BLaER1 treated with 17β-estradiol and CSF1 and Interleukin-3, amounts not matched to agents 10 nM and 100 nM (cell line): ENCODE results near the gene PSMG3.
A peak's percentile ranks its signal among the peaks of the same experiment; 100 is the strongest.

Experiments
- H3K27ac ChIP-seq, 11 experiments: shearing (Covaris generic); formaldehyde crosslinking; 2 replicates each; pipeline ENCODE4 v1.8.1; 2022
- H3K27me3 ChIP-seq, 11 experiments: shearing (Covaris generic); formaldehyde crosslinking; 2 replicates each; pipeline ENCODE4 v1.8.1; 2022
- H3K36me3 ChIP-seq, 11 experiments: shearing (Covaris generic); formaldehyde crosslinking; 2 replicates each; pipeline ENCODE4 v1.8.1; 2022
- H3K4me1 ChIP-seq, 10 experiments: shearing (Covaris generic); formaldehyde crosslinking; 2 replicates each; pipeline ENCODE4 v1.8.1; 2022
- H3K4me2 ChIP-seq, 11 experiments: shearing (Covaris generic); formaldehyde crosslinking; 2 replicates each; pipeline ENCODE4 v1.8.1; 2022
- H3K4me3 ChIP-seq, 10 experiments: shearing (Covaris generic); formaldehyde crosslinking; 2 replicates each; pipeline ENCODE4 v1.8.1; 2022
- H3K9ac ChIP-seq, 11 experiments: shearing (Covaris generic); formaldehyde crosslinking; 2 replicates each; pipeline ENCODE4 v1.8.1; 2022
- H3K9me3 ChIP-seq, 11 experiments: shearing (Covaris generic); formaldehyde crosslinking; replicated peaks in 1 of 11; 2 replicates each; pipeline ENCODE4 v1.8.1; 2022
- H4K20me1 ChIP-seq, 11 experiments: shearing (Covaris generic); formaldehyde crosslinking; 2 replicates each; pipeline ENCODE4 v1.8.1; 2022
- Cebpa-rat ChIP-seq, 11 experiments: shearing (Covaris generic); IDR thresholded peaks; 2 replicates each; pipeline ENCODE4 v1.8.1; 2022

PSMG3 gene

GRCh38 chr7:1593091-1593866 lies 23.4 kb upstream of the PSMG3 start:
- peaks cover 23 to 54% (median 44%) of the 10 kb centered on the region in 10 experiments for H3K4me1 ChIP-seq
- H3K36me3 ChIP-seq, result no peaks in the 10 kb centered on the region; a peak in 1 of 22 replicates
- H3K27me3 ChIP-seq, result peaks cover 0 to 49% (median 0%) of the 10 kb centered on the region in 11 experiments; a peak in 10 of 22 replicates
- no peak for TF ChIP-seq Cebpa-rat (IDR thresholded peaks at IDR 0.05)
- no peak overlapping the region for H3K9ac ChIP-seq
- H3K4me2 ChIP-seq, result peak overlapping the region in 10 of 11 experiments; percentile 69 to 96 (median 91); a peak in 20 of 22 replicates
- H4K20me1 ChIP-seq, result peaks cover 0 to 36% (median 5%) of the 10 kb centered on the region in 11 experiments; a peak in 8 of 22 replicates
- peaks cover 6 to 14% (median 11%) of the 10 kb centered on the region in 11 experiments; a peak in 19 of 22 replicates for H3K9me3 ChIP-seq
- no peak overlapping the region for H3K27ac ChIP-seq
- no peak overlapping the region for H3K4me3 ChIP-seq

- Histone ChIP-seq H3K36me3 (no peaks in the 10 kb centered on the region), H3K4me3 (peak overlapping the region in 7 of 10 experiments; percentile 4 to 51 (median 24); a peak in 8 of 20 replicates), H3K9me3 (peaks cover 6 to 14% (median 11%) of the 10 kb centered on the region in 11 experiments; a peak in 19 of 22 replicates), H3K4me1 (peaks cover 23 to 63% (median 52%) of the 10 kb centered on the region in 10 experiments), H3K27me3 (peaks cover 0 to 57% (median 0%) of the 10 kb centered on the region in 11 experiments; a peak in 10 of 22 replicates), H3K27ac (peak overlapping the region in 2 of 11 experiments; percentile 14 to 34; a peak in 4 of 22 replicates), H3K9ac (peak overlapping the region in 3 of 11 experiments; percentile 29 to 42 (median 31); a peak in 2 of 22 replicates), H4K20me1 (peaks cover 0 to 38% (median 5%) of the 10 kb centered on the region in 11 experiments; a peak in 8 of 22 replicates), H3K4me2 (peak overlapping the region; percentile 46 to 96 (median 90))
- TF ChIP-seq Cebpa-rat (IDR thresholded peaks at IDR 0.05), result no peak
These were observed 22.6 kb upstream of the PSMG3 start for GRCh38 chr7:1592299-1592871.

- peak overlapping the region in 7 of 10 experiments; percentile 4 to 51 (median 24); a peak in 10 of 20 replicates for H3K4me3 ChIP-seq
- peaks cover 0 to 42% (median 5%) of the 10 kb centered on the region in 11 experiments; a peak in 8 of 22 replicates for H4K20me1 ChIP-seq
- H3K9me3 ChIP-seq, result peaks cover 6 to 14% (median 11%) of the 10 kb centered on the region in 11 experiments; a peak in 19 of 22 replicates
- TF ChIP-seq Cebpa-rat (IDR thresholded peaks at IDR 0.05), result no peak
- H3K27ac ChIP-seq, result peak overlapping the region in 2 of 11 experiments; percentile 14 to 34; a peak in 5 of 22 replicates
- H3K36me3 ChIP-seq, result no peaks in the 10 kb centered on the region
- peak overlapping the region; percentile 46 to 96 (median 90) for H3K4me2 ChIP-seq
- H3K9ac ChIP-seq, result peak overlapping the region in 3 of 11 experiments; percentile 29 to 42 (median 31); a peak in 3 of 22 replicates
- peaks cover 23 to 68% (median 57%) of the 10 kb centered on the region in 10 experiments for H3K4me1 ChIP-seq
- peaks cover 0 to 62% (median 0%) of the 10 kb centered on the region in 11 experiments; a peak in 10 of 22 replicates for H3K27me3 ChIP-seq
These were observed 22.0 kb upstream of the PSMG3 start for GRCh38 chr7:1591876-1592275.

GRCh38 chr7:1591396-1591795 lies 21.6 kb upstream of the PSMG3 start:
- H3K27ac ChIP-seq, result peak overlapping the region in 2 of 11 experiments; percentile 14 to 34; a peak in 3 of 22 replicates
- no peaks in the 10 kb centered on the region for H3K36me3 ChIP-seq
- peaks cover 0 to 66% (median 0%) of the 10 kb centered on the region in 11 experiments; a peak in 10 of 22 replicates for H3K27me3 ChIP-seq
- peaks cover 6 to 14% (median 11%) of the 10 kb centered on the region in 11 experiments; a peak in 19 of 22 replicates for H3K9me3 ChIP-seq
- H4K20me1 ChIP-seq, result peaks cover 0 to 41% (median 5%) of the 10 kb centered on the region in 11 experiments; a peak in 8 of 22 replicates
- H3K9ac ChIP-seq, result peak overlapping the region in 3 of 11 experiments; percentile 29 to 42 (median 31); a peak in 4 of 22 replicates
- TF ChIP-seq Cebpa-rat (IDR thresholded peaks at IDR 0.05), result no peak
- H3K4me3 ChIP-seq, result peak overlapping the region in 2 of 10 experiments; percentile 30 to 36; a peak in 5 of 20 replicates
- peaks cover 24 to 73% (median 62%) of the 10 kb centered on the region in 10 experiments for H3K4me1 ChIP-seq
- H3K4me2 ChIP-seq, result peak overlapping the region; percentile 46 to 96 (median 90); a peak in 21 of 22 replicates

GRCh38 chr7:1590887-1591286 lies 21.1 kb upstream of the PSMG3 start:
- peak overlapping the region in 2 of 10 experiments; percentile 30 to 36; a peak in 6 of 20 replicates for H3K4me3 ChIP-seq
- no peaks in the 10 kb centered on the region for H3K36me3 ChIP-seq
- no peak for TF ChIP-seq Cebpa-rat (IDR thresholded peaks at IDR 0.05)
- H3K9me3 ChIP-seq, result peaks cover 6 to 14% (median 11%) of the 10 kb centered on the region in 11 experiments; a peak in 19 of 22 replicates
- peaks cover 0 to 43% (median 5%) of the 10 kb centered on the region in 11 experiments; a peak in 8 of 22 replicates for H4K20me1 ChIP-seq
- H3K9ac ChIP-seq, result peak overlapping the region in 4 of 11 experiments; percentile 15 to 42 (median 30); a peak in 2 of 22 replicates
- H3K4me2 ChIP-seq, result peak overlapping the region in 10 of 11 experiments; percentile 46 to 96 (median 91); a peak in 20 of 22 replicates
- no peak overlapping the region; a peak in 2 of 22 replicates for H3K27ac ChIP-seq
- peaks cover 0 to 72% (median 0%) of the 10 kb centered on the region in 11 experiments; a peak in 10 of 22 replicates for H3K27me3 ChIP-seq
- H3K4me1 ChIP-seq, result peaks cover 29 to 78% (median 67%) of the 10 kb centered on the region in 10 experiments

GRCh38 chr7:1590476-1590875 lies 20.6 kb upstream of the PSMG3 start:
- Histone ChIP-seq H3K9me3 (peaks cover 6 to 14% (median 11%) of the 10 kb centered on the region in 11 experiments; a peak in 19 of 22 replicates), H3K27me3 (peaks cover 0 to 76% (median 0%) of the 10 kb centered on the region in 11 experiments; a peak in 10 of 22 replicates), H3K9ac (peak overlapping the region in 2 of 11 experiments; percentile 15 to 29; a peak in 1 of 22 replicates), H3K4me1 (peaks cover 33 to 82% (median 71%) of the 10 kb centered on the region in 10 experiments), H3K4me2 (peak overlapping the region in 9 of 11 experiments; percentile 78 to 96 (median 92); a peak in 18 of 22 replicates), H3K4me3 (no peak overlapping the region; a peak in 1 of 20 replicates), H4K20me1 (peaks cover 0 to 47% (median 5%) of the 10 kb centered on the region in 11 experiments; a peak in 8 of 22 replicates), H3K27ac (no peak overlapping the region), H3K36me3 (no peaks in the 10 kb centered on the region)
- no peak for TF ChIP-seq Cebpa-rat (IDR thresholded peaks at IDR 0.05)

- peaks cover 37 to 96% (median 81%) of the 10 kb centered on the region in 10 experiments for H3K4me1 ChIP-seq
- no peak for TF ChIP-seq Cebpa-rat (IDR thresholded peaks at IDR 0.05)
- H3K4me3 ChIP-seq, result no peak overlapping the region
- peaks cover 6 to 14% (median 11%) of the 10 kb centered on the region in 11 experiments; a peak in 19 of 22 replicates for H3K9me3 ChIP-seq
- peak overlapping the region in 5 of 11 experiments; percentile 28 to 96 (median 93); a peak in 10 of 22 replicates for H3K4me2 ChIP-seq
- H3K27me3 ChIP-seq, result peaks cover 0 to 91% (median 0%) of the 10 kb centered on the region in 11 experiments; a peak in 10 of 22 replicates
- H3K9ac ChIP-seq, result no peak overlapping the region
- no peak overlapping the region for H3K27ac ChIP-seq
- no peaks in the 10 kb centered on the region for H3K36me3 ChIP-seq
- peaks cover 0 to 61% (median 5%) of the 10 kb centered on the region in 11 experiments; a peak in 8 of 22 replicates for H4K20me1 ChIP-seq
These were observed 19.1 kb upstream of the PSMG3 start for GRCh38 chr7:1588978-1589377.

- Histone ChIP-seq H3K4me3 (no peak overlapping the region), H3K27me3 (peaks cover 0 to 80% (median 0%) of the 10 kb centered on the region in 11 experiments; a peak in 10 of 22 replicates), H3K4me2 (peak overlapping the region in 7 of 11 experiments; percentile 85 to 96 (median 92); a peak in 12 of 22 replicates)
These were observed 17.9 kb upstream of the PSMG3 start for GRCh38 chr7:1587738-1588137.

More at GRCh38 chr7:1587738-1588137, 17.9 kb upstream of the PSMG3 start:
- H3K9ac ChIP-seq, result no peak overlapping the region
- H3K4me1 ChIP-seq, result peaks cover 37 to 91% (median 75%) of the 10 kb centered on the region in 10 experiments
- no peak overlapping the region for H3K27ac ChIP-seq
- no peaks in the 10 kb centered on the region for H3K36me3 ChIP-seq
- peaks cover 6 to 14% (median 11%) of the 10 kb centered on the region in 11 experiments; a peak in 19 of 22 replicates for H3K9me3 ChIP-seq
- peaks cover 0 to 52% (median 5%) of the 10 kb centered on the region in 11 experiments; a peak in 8 of 22 replicates for H4K20me1 ChIP-seq
- TF ChIP-seq Cebpa-rat (IDR thresholded peaks at IDR 0.05), result no peak
